H1 (cell line): Measurements from ENCODE around the gene CDR2. TPM values are rescaled to one million over a fixed set of nuclear protein-coding genes. Genes with fewer than 3 reads are reported as not detected.

Experiments
- CTCF ChIA-PET: fragments of 300-600 bp; sonication (Branson Sonifier 250); formaldehyde crosslinking; loops from one replicate; lab custom pipeline; 2021; ENCODE audit not compliant: partially characterized antibody; lab: Charles Lee
- POLR2A ChIA-PET: fragments of 300-600 bp; sonication (Branson Sonifier 250); formaldehyde crosslinking; loops from one replicate; lab custom pipeline; 2021; ENCODE audit warnings: inconsistent platforms; ENCODE audit not compliant: partially characterized antibody; lab: Charles Lee
- DNase-seq, 2 experiments: peaks; one replicate each; pipeline versions ENCODE4 v3.0.0 to v3.0.0-alpha.2; 2010 to 2022; ENCODE audit warnings: low spot score in 2 of 2, low read depth in 1 of 2, mixed read lengths in 1 of 2
- FAIRE-seq: peaks from 2 replicates; lab custom pipeline; 2011; peaks lifted over from hg19 to GRCh38; lab: Jason Lieb, UNC
- H2AFZ ChIP-seq: 2 replicates; pipeline ENCODE4 v1.8.1; 2012; ENCODE audit warnings: low read length, inconsistent platforms
- H2AK5ac ChIP-seq: 2 replicates; pipeline ENCODE4 v1.6.1; 2013; ENCODE audit warnings: low read depth, low read length
- H2BK120ac ChIP-seq: replicated peaks from 2 replicates; pipeline ENCODE3; 2013; ENCODE audit warnings: low read depth, low read length, inconsistent platforms
- H2BK12ac ChIP-seq: 2 replicates; pipeline ENCODE4 v1.6.1; 2013; ENCODE audit warnings: low read depth, low read length
- H2BK15ac ChIP-seq: 2 replicates; pipeline ENCODE4 v1.6.1; 2013; ENCODE audit warnings: low read length
- H2BK20ac ChIP-seq: 2 replicates; pipeline ENCODE4 v1.6.1; 2013; ENCODE audit warnings: low read length
- H2BK5ac ChIP-seq: 2 replicates; pipeline ENCODE4 v1.6.1; 2013; ENCODE audit warnings: low read depth, low read length
- H3K14ac ChIP-seq: 2 replicates; pipeline ENCODE4 v1.6.1; 2013; ENCODE audit warnings: inconsistent platforms; ENCODE audit not compliant: insufficient read length
- H3K18ac ChIP-seq: 2 replicates; pipeline ENCODE4 v1.6.1; 2013; ENCODE audit warnings: low read length; ENCODE audit errors: extremely low read depth
- H3K23ac ChIP-seq: 2 replicates; pipeline ENCODE4 v1.6.1; 2013; ENCODE audit warnings: inconsistent platforms; ENCODE audit not compliant: insufficient read length
- H3K23me2 ChIP-seq: 2 replicates; pipeline ENCODE4 v1.6.1; 2013; ENCODE audit warnings: low read depth, low read length
- H3K27ac ChIP-seq: 2 replicates; pipeline ENCODE4 v1.6.1; 2011; ENCODE audit warnings: low read depth, low read length, inconsistent platforms
- H3K27me3 ChIP-seq, 4 experiments: replicated peaks in 1 of 4; 1 replicate in 1 of 4; 2 replicates in 3 of 4; pipeline versions ENCODE4 v1.6.1 to v1.8.1; 2011 to 2013; ENCODE audit warnings: low read length in 3 of 4, mild to moderate bottlenecking in 3 of 4, inconsistent platforms in 2 of 4, mixed read lengths in 2 of 4, moderate library complexity in 1 of 4; ENCODE audit not compliant: control insufficient read depth in 3 of 4, insufficient read depth in 3 of 4; ENCODE audit errors: extremely low read depth in 1 of 4
- H3K36me3 ChIP-seq, 4 experiments: 2 replicates each; pipeline versions ENCODE4 v1.6.1 to v1.8.1; 2011 to 2013; ENCODE audit warnings: mild to moderate bottlenecking in 4 of 4, low read length in 3 of 4, moderate library complexity in 2 of 4, control low read depth in 1 of 4, inconsistent platforms in 1 of 4; ENCODE audit not compliant: insufficient read depth in 4 of 4, control insufficient read depth in 2 of 4
- H3K4ac ChIP-seq: replicated peaks from 2 replicates; pipeline ENCODE3; 2013; ENCODE audit warnings: low read length, low read depth, mixed read lengths, inconsistent platforms; ENCODE audit not compliant: insufficient read length
- H3K4me1 ChIP-seq, 4 experiments: replicated peaks in 1 of 4; 1 replicate in 1 of 4; 2 replicates in 3 of 4; pipeline versions ENCODE4 v1.6.1 to v1.8.1; 2011 to 2013; ENCODE audit warnings: low read length in 3 of 4, inconsistent platforms in 2 of 4, mixed read lengths in 1 of 4; ENCODE audit not compliant: insufficient read depth in 4 of 4, control insufficient read depth in 3 of 4
- H3K4me2 ChIP-seq, 2 experiments: 2 replicates each; pipeline versions ENCODE4 v1.6.1 to v1.8.1; 2011 to 2013; ENCODE audit warnings: low read depth in 2 of 2, low read length in 2 of 2, control low read depth in 1 of 2, inconsistent platforms in 1 of 2, mild to moderate bottlenecking in 1 of 2; ENCODE audit not compliant: insufficient read depth in 1 of 2
- H3K4me3 ChIP-seq, 4 experiments: fragments of 200-600, 300-600 bp in 1 of 4; sonication (generic), shearing (Covaris generic), sonication (Bioruptor Twin) in 1 of 4; 2 replicates each; pipeline versions ENCODE4 v1.5.1 to v1.8.1; 2011 to 2016; ENCODE audit warnings: low read length in 4 of 4, low read depth in 3 of 4, control low read depth in 2 of 4, inconsistent platforms in 2 of 4, mild to moderate bottlenecking in 2 of 4, mixed read lengths in 1 of 4, moderate library complexity in 1 of 4; ENCODE audit not compliant: insufficient read depth in 2 of 4; ENCODE audit errors: extremely low read depth in 1 of 4
- H3K56ac ChIP-seq: replicated peaks from 2 replicates; pipeline ENCODE3; 2013; ENCODE audit warnings: low read depth, mild to moderate bottlenecking, mixed read lengths, low read length, inconsistent platforms; ENCODE audit not compliant: insufficient read length
- H3K79me1 ChIP-seq: 2 replicates; pipeline ENCODE4 v1.6.1; 2013; ENCODE audit warnings: low read depth, low read length, control low read depth
- H3K79me2 ChIP-seq, 2 experiments: 2 replicates each; pipeline versions ENCODE4 v1.6.1 to v1.8.1; 2012 to 2013; ENCODE audit warnings: low read length in 2 of 2, mild to moderate bottlenecking in 2 of 2, inconsistent platforms in 1 of 2; ENCODE audit not compliant: insufficient read depth in 2 of 2, control insufficient read depth in 1 of 2
- H3K9ac ChIP-seq, 4 experiments: replicated peaks in 1 of 4; 1 replicate in 1 of 4; 2 replicates in 3 of 4; pipeline versions ENCODE4 v1.6.1 to v1.8.1; 2011 to 2013; ENCODE audit warnings: low read depth in 3 of 4, low read length in 3 of 4, control low read depth in 2 of 4, mild to moderate bottlenecking in 2 of 4, moderate library complexity in 2 of 4, inconsistent platforms in 1 of 4; ENCODE audit errors: extremely low read depth in 1 of 4
- H3K9me3 ChIP-seq, 2 experiments: 2 replicates each; pipeline versions ENCODE4 v1.6.1 to v1.8.1; 2012 to 2013; ENCODE audit warnings: mild to moderate bottlenecking in 2 of 2, moderate library complexity in 2 of 2, control low read depth in 1 of 2, inconsistent platforms in 1 of 2, low read depth in 1 of 2, low read length in 1 of 2, mixed read lengths in 1 of 2; ENCODE audit not compliant: insufficient read depth in 2 of 2
- H4K20me1 ChIP-seq, 2 experiments: replicated peaks in 1 of 2; 2 replicates each; pipeline versions ENCODE3 to v1.8.1; 2011 to 2013; ENCODE audit warnings: inconsistent platforms in 2 of 2, low read length in 2 of 2, mild to moderate bottlenecking in 1 of 2; ENCODE audit not compliant: insufficient read depth in 2 of 2, control insufficient read depth in 1 of 2
- H4K5ac ChIP-seq: 2 replicates; pipeline ENCODE4 v1.6.1; 2013; ENCODE audit warnings: low read length, low read depth, mixed read lengths, inconsistent platforms; ENCODE audit not compliant: insufficient read length
- H4K8ac ChIP-seq: 2 replicates; pipeline ENCODE4 v1.8.0; 2013; ENCODE audit warnings: mild to moderate bottlenecking, moderate library complexity, low read length, inconsistent platforms; ENCODE audit not compliant: insufficient read depth; ENCODE audit errors: extremely low read depth
- H4K91ac ChIP-seq: replicated peaks from 2 replicates; pipeline ENCODE3; 2013; ENCODE audit warnings: low read length, mixed read lengths, inconsistent platforms; ENCODE audit not compliant: insufficient read length
- ATF3 ChIP-seq: IDR thresholded peaks from 2 replicates; pipeline ENCODE4 v1.6.1; 2011; ENCODE audit warnings: low read depth, mild to moderate bottlenecking, low read length; ENCODE audit not compliant: insufficient read depth
- NANOG ChIP-seq: IDR thresholded peaks from 2 replicates; pipeline ENCODE4 v1.6.1; 2011; ENCODE audit warnings: low read length, low read depth, mild to moderate bottlenecking, inconsistent platforms; ENCODE audit not compliant: insufficient read depth, poor library complexity, severe bottlenecking
- RFX5 ChIP-seq: IDR thresholded peaks from 2 replicates; pipeline ENCODE4 v1.6.1; 2011; ENCODE audit warnings: low read depth, low read length, improper control_type of control experiment, borderline replicate concordance
- SUZ12 ChIP-seq: fragments of 200-600 bp; sonication (generic); IDR thresholded peaks from 2 replicates; pipeline ENCODE4 v1.6.1; 2012; ENCODE audit warnings: mild to moderate bottlenecking, inconsistent platforms, low read length, moderate library complexity, mixed read lengths
- WGBS, 2 experiments: shearing (Covaris generic) in 1 of 2; methylation state at CpG; one replicate each; pipeline versions ENCODE4 v1.1.6 to v1.1.7; 2013 to 2015; ENCODE audit warnings: low lambda C conversion rate in 2 of 2, mixed read lengths in 2 of 2, inconsistent platforms in 1 of 2, low coverage in 1 of 2, missing lambda C conversion rate in 1 of 2; ENCODE audit not compliant: insufficient replicate concordance in 2 of 2, insufficient coverage in 1 of 2, insufficient read length in 1 of 2; ENCODE audit errors: extremely low coverage in 1 of 2, missing lambda C conversion rate in 1 of 2; 5-methylcytosine and 5-hydroxymethylcytosine counted together
- polyA plus RNA-seq, 7 experiments: library from polyadenylated mRNA; depleted of rRNA in 3 of 7; stranded (reverse) in 5 of 7; unstranded in 2 of 7; fragments of >200 nt in 5 of 7; fragments of 200-250 nt in 2 of 7; gene quantifications; 1 replicate in 5 of 7; 2 replicates in 1 of 7; 4 replicates in 1 of 7; pipeline versions ENCODE4 v1.2.1 to v1.2.3, GENCODE V29; 2011 to 2013; ENCODE audit warnings: missing spikeins in 2 of 7, mixed read lengths in 2 of 7
- total RNA-seq: library from RNA; stranded (reverse); fragmentation: NEBNext Ultra II Directional; extraction: Animal tissue kit (Norgen Biotek cat#: 25700); gene quantifications from 2 replicates; pipeline ENCODE4 v1.2.1, GENCODE V29; 2021

CDR2 gene
- total and polyA plus RNA-seq, 2 of the 8 experiments (the other 6 are each of a cell fraction or from before 2014, with no cell fraction given) = 16.3 to 34.9 TPM

GRCh38 chr16:22307838-22308237, 66.6 kb downstream of the CDR2 start:
- Histone ChIP-seq H3K18ac (no peak overlapping the region), H4K8ac (peak overlapping the region; percentile 25; the same call in 1 of the 2 replicates), H3K4me3 (no peak overlapping the region), H2AFZ (no peak overlapping the region), H2BK15ac (no peak overlapping the region), H4K20me1 (peaks cover 10 to 24% of the 10 kb centered on the region in 2 experiments), H3K9me3 (no peaks in the 10 kb centered on the region), H3K27me3 (no peaks in the 10 kb centered on the region), H3K4me2 (no peak overlapping the region), H3K14ac (no peak overlapping the region), H2BK5ac (no peak overlapping the region), H3K4ac (no peak overlapping the region), H3K79me1 (peaks cover 8% of the 10 kb centered on the region; the same call in 1 of the 2 replicates), H3K36me3 (peaks cover 19 to 50% (median 44%) of the 10 kb centered on the region in 4 experiments), H4K91ac (no peak overlapping the region), H3K23me2 (no peaks in the 10 kb centered on the region), H2BK20ac (no peak overlapping the region), H3K56ac (no peak overlapping the region), H2BK120ac (no peak overlapping the region), H4K5ac (no peak overlapping the region), H3K79me2 (peaks cover 0 to 21% of the 10 kb centered on the region in 2 experiments; a peak in 1 of 4 replicates), H3K4me1 (no peaks in the 10 kb centered on the region), H2AK5ac (no peak overlapping the region), H3K9ac (no peak overlapping the region), H3K23ac (no peak overlapping the region), H3K27ac (no peak overlapping the region), H2BK12ac (no peak overlapping the region)
- CTCF ChIA-PET = interaction anchor here (0.7 to 2.0 kb wide), 5 partner anchors 9 to 306 kb away, joined by 3 to 8 read pairs (median 3); no protein-coding TSS in a partner anchor
- 95% methylated on average over 10 of the region's 10 CpGs; no CpG with 5 or more reads in 1 of the 2 experiments for WGBS, 2 experiments
- FAIRE-seq (no peak), DNase-seq (no peak)
- POLR2A ChIA-PET = interaction anchor here (0.8 kb wide), 1 partner anchor 61 kb away, joined by 4 read pairs; no protein-coding TSS in a partner anchor
- no peak for TF ChIP-seq RFX5
- no peak for TF ChIP-seq NANOG
- no peak for TF ChIP-seq ATF3
- no peak for TF ChIP-seq SUZ12
